H1 (cell line): ENCODE results near the gene THBD. TPM values are rescaled to one million over a fixed set of nuclear protein-coding genes. Genes with fewer than 3 reads are reported as not detected.

ENCODE experiments used
- CTCF ChIA-PET: fragments of 300-600 bp; sonication (Branson Sonifier 250); formaldehyde crosslinking; loops from one replicate; lab custom pipeline; 2021; ENCODE audit not compliant: partially characterized antibody; lab: Charles Lee
- POLR2A ChIA-PET: fragments of 300-600 bp; sonication (Branson Sonifier 250); formaldehyde crosslinking; loops from one replicate; lab custom pipeline; 2021; ENCODE audit warnings: inconsistent platforms; ENCODE audit not compliant: partially characterized antibody; lab: Charles Lee
- DNase-seq, 2 experiments: peaks; one replicate each; pipeline versions ENCODE4 v3.0.0 to v3.0.0-alpha.2; 2010 to 2022; ENCODE audit warnings: low spot score in 2 of 2, low read depth in 1 of 2, mixed read lengths in 1 of 2
- FAIRE-seq: peaks from 2 replicates; lab custom pipeline; 2011; peaks lifted over from hg19 to GRCh38; lab: Jason Lieb, UNC
- H2AFZ ChIP-seq: 2 replicates; pipeline ENCODE4 v1.8.1; 2012; ENCODE audit warnings: low read length, inconsistent platforms
- H2AK5ac ChIP-seq: 2 replicates; pipeline ENCODE4 v1.6.1; 2013; ENCODE audit warnings: low read depth, low read length
- H2BK120ac ChIP-seq: replicated peaks from 2 replicates; pipeline ENCODE3; 2013; ENCODE audit warnings: low read depth, low read length, inconsistent platforms
- H2BK12ac ChIP-seq: 2 replicates; pipeline ENCODE4 v1.6.1; 2013; ENCODE audit warnings: low read depth, low read length
- H2BK15ac ChIP-seq: 2 replicates; pipeline ENCODE4 v1.6.1; 2013; ENCODE audit warnings: low read length
- H2BK20ac ChIP-seq: 2 replicates; pipeline ENCODE4 v1.6.1; 2013; ENCODE audit warnings: low read length
- H2BK5ac ChIP-seq: 2 replicates; pipeline ENCODE4 v1.6.1; 2013; ENCODE audit warnings: low read depth, low read length
- H3K14ac ChIP-seq: 2 replicates; pipeline ENCODE4 v1.6.1; 2013; ENCODE audit warnings: inconsistent platforms; ENCODE audit not compliant: insufficient read length
- H3K18ac ChIP-seq: 2 replicates; pipeline ENCODE4 v1.6.1; 2013; ENCODE audit warnings: low read length; ENCODE audit errors: extremely low read depth
- H3K23ac ChIP-seq: 2 replicates; pipeline ENCODE4 v1.6.1; 2013; ENCODE audit warnings: inconsistent platforms; ENCODE audit not compliant: insufficient read length
- H3K23me2 ChIP-seq: 2 replicates; pipeline ENCODE4 v1.6.1; 2013; ENCODE audit warnings: low read depth, low read length
- H3K27ac ChIP-seq: 2 replicates; pipeline ENCODE4 v1.6.1; 2011; ENCODE audit warnings: low read depth, low read length, inconsistent platforms
- H3K27me3 ChIP-seq, 4 experiments: replicated peaks in 1 of 4; 1 replicate in 1 of 4; 2 replicates in 3 of 4; pipeline versions ENCODE4 v1.6.1 to v1.8.1; 2011 to 2013; ENCODE audit warnings: low read length in 3 of 4, mild to moderate bottlenecking in 3 of 4, inconsistent platforms in 2 of 4, mixed read lengths in 2 of 4, moderate library complexity in 1 of 4; ENCODE audit not compliant: control insufficient read depth in 3 of 4, insufficient read depth in 3 of 4; ENCODE audit errors: extremely low read depth in 1 of 4
- H3K36me3 ChIP-seq, 4 experiments: 2 replicates each; pipeline versions ENCODE4 v1.6.1 to v1.8.1; 2011 to 2013; ENCODE audit warnings: mild to moderate bottlenecking in 4 of 4, low read length in 3 of 4, moderate library complexity in 2 of 4, control low read depth in 1 of 4, inconsistent platforms in 1 of 4; ENCODE audit not compliant: insufficient read depth in 4 of 4, control insufficient read depth in 2 of 4
- H3K4ac ChIP-seq: replicated peaks from 2 replicates; pipeline ENCODE3; 2013; ENCODE audit warnings: low read length, low read depth, mixed read lengths, inconsistent platforms; ENCODE audit not compliant: insufficient read length
- H3K4me1 ChIP-seq, 4 experiments: replicated peaks in 1 of 4; 1 replicate in 1 of 4; 2 replicates in 3 of 4; pipeline versions ENCODE4 v1.6.1 to v1.8.1; 2011 to 2013; ENCODE audit warnings: low read length in 3 of 4, inconsistent platforms in 2 of 4, mixed read lengths in 1 of 4; ENCODE audit not compliant: insufficient read depth in 4 of 4, control insufficient read depth in 3 of 4
- H3K4me2 ChIP-seq, 2 experiments: 2 replicates each; pipeline versions ENCODE4 v1.6.1 to v1.8.1; 2011 to 2013; ENCODE audit warnings: low read depth in 2 of 2, low read length in 2 of 2, control low read depth in 1 of 2, inconsistent platforms in 1 of 2, mild to moderate bottlenecking in 1 of 2; ENCODE audit not compliant: insufficient read depth in 1 of 2
- H3K4me3 ChIP-seq, 4 experiments: fragments of 200-600, 300-600 bp in 1 of 4; sonication (generic), shearing (Covaris generic), sonication (Bioruptor Twin) in 1 of 4; 2 replicates each; pipeline versions ENCODE4 v1.5.1 to v1.8.1; 2011 to 2016; ENCODE audit warnings: low read length in 4 of 4, low read depth in 3 of 4, control low read depth in 2 of 4, inconsistent platforms in 2 of 4, mild to moderate bottlenecking in 2 of 4, mixed read lengths in 1 of 4, moderate library complexity in 1 of 4; ENCODE audit not compliant: insufficient read depth in 2 of 4; ENCODE audit errors: extremely low read depth in 1 of 4
- H3K56ac ChIP-seq: replicated peaks from 2 replicates; pipeline ENCODE3; 2013; ENCODE audit warnings: low read depth, mild to moderate bottlenecking, mixed read lengths, low read length, inconsistent platforms; ENCODE audit not compliant: insufficient read length
- H3K79me1 ChIP-seq: 2 replicates; pipeline ENCODE4 v1.6.1; 2013; ENCODE audit warnings: low read depth, low read length, control low read depth
- H3K79me2 ChIP-seq, 2 experiments: 2 replicates each; pipeline versions ENCODE4 v1.6.1 to v1.8.1; 2012 to 2013; ENCODE audit warnings: low read length in 2 of 2, mild to moderate bottlenecking in 2 of 2, inconsistent platforms in 1 of 2; ENCODE audit not compliant: insufficient read depth in 2 of 2, control insufficient read depth in 1 of 2
- H3K9ac ChIP-seq, 4 experiments: replicated peaks in 1 of 4; 1 replicate in 1 of 4; 2 replicates in 3 of 4; pipeline versions ENCODE4 v1.6.1 to v1.8.1; 2011 to 2013; ENCODE audit warnings: low read depth in 3 of 4, low read length in 3 of 4, control low read depth in 2 of 4, mild to moderate bottlenecking in 2 of 4, moderate library complexity in 2 of 4, inconsistent platforms in 1 of 4; ENCODE audit errors: extremely low read depth in 1 of 4
- H3K9me3 ChIP-seq, 2 experiments: 2 replicates each; pipeline versions ENCODE4 v1.6.1 to v1.8.1; 2012 to 2013; ENCODE audit warnings: mild to moderate bottlenecking in 2 of 2, moderate library complexity in 2 of 2, control low read depth in 1 of 2, inconsistent platforms in 1 of 2, low read depth in 1 of 2, low read length in 1 of 2, mixed read lengths in 1 of 2; ENCODE audit not compliant: insufficient read depth in 2 of 2
- H4K20me1 ChIP-seq, 2 experiments: replicated peaks in 1 of 2; 2 replicates each; pipeline versions ENCODE3 to v1.8.1; 2011 to 2013; ENCODE audit warnings: inconsistent platforms in 2 of 2, low read length in 2 of 2, mild to moderate bottlenecking in 1 of 2; ENCODE audit not compliant: insufficient read depth in 2 of 2, control insufficient read depth in 1 of 2
- H4K5ac ChIP-seq: 2 replicates; pipeline ENCODE4 v1.6.1; 2013; ENCODE audit warnings: low read length, low read depth, mixed read lengths, inconsistent platforms; ENCODE audit not compliant: insufficient read length
- H4K8ac ChIP-seq: 2 replicates; pipeline ENCODE4 v1.8.0; 2013; ENCODE audit warnings: mild to moderate bottlenecking, moderate library complexity, low read length, inconsistent platforms; ENCODE audit not compliant: insufficient read depth; ENCODE audit errors: extremely low read depth
- H4K91ac ChIP-seq: replicated peaks from 2 replicates; pipeline ENCODE3; 2013; ENCODE audit warnings: low read length, mixed read lengths, inconsistent platforms; ENCODE audit not compliant: insufficient read length
- ATF2 ChIP-seq: IDR thresholded peaks from 2 replicates; pipeline ENCODE4 v1.6.1; 2012; ENCODE audit warnings: low read length, inconsistent platforms
- BACH1 ChIP-seq: IDR thresholded peaks from 2 replicates; pipeline ENCODE4 v1.6.1; 2012; ENCODE audit warnings: low read length, improper control_type of control experiment
- CEBPB ChIP-seq: IDR thresholded peaks from 2 replicates; pipeline ENCODE4 v1.6.1; 2012; ENCODE audit warnings: low read depth, low read length
- CTCF ChIP-seq, 3 experiments: IDR thresholded peaks; 1 replicate in 2 of 3; 2 replicates in 1 of 3; pipeline versions ENCODE4 v1.5.1 to v1.6.1; 2011; ENCODE audit warnings: low read length in 3 of 3, mild to moderate bottlenecking in 3 of 3, inconsistent platforms in 2 of 3, low read depth in 1 of 3, moderate library complexity in 1 of 3; ENCODE audit not compliant: insufficient read depth in 1 of 3; ENCODE audit errors: control extremely low read depth in 1 of 3
- MAFK ChIP-seq: IDR thresholded peaks from 2 replicates; pipeline ENCODE4 v1.6.1; 2012; ENCODE audit warnings: low read depth, mild to moderate bottlenecking, improper control_type of control experiment, low read length
- POLR2AphosphoS5 ChIP-seq: IDR thresholded peaks from 2 replicates; pipeline ENCODE4 v1.6.1; 2011; ENCODE audit warnings: low read depth, low read length
- POU5F1 ChIP-seq: IDR thresholded peaks from 2 replicates; pipeline ENCODE4 v1.6.1; 2011; ENCODE audit warnings: low read depth, mild to moderate bottlenecking, low read length, moderate library complexity
- SP4 ChIP-seq: IDR thresholded peaks from 2 replicates; pipeline ENCODE4 v1.6.1; 2012; ENCODE audit warnings: low read length, inconsistent platforms
- TCF12 ChIP-seq: IDR thresholded peaks from 2 replicates; pipeline ENCODE4 v1.6.1; 2011; ENCODE audit warnings: low read depth, mild to moderate bottlenecking, low read length
- ZNF274 ChIP-seq: IDR thresholded peaks from 2 replicates; pipeline ENCODE4 v1.7.0; 2012; ENCODE audit warnings: low read length, borderline replicate concordance; ENCODE audit errors: extremely low read depth
- WGBS, 2 experiments: shearing (Covaris generic) in 1 of 2; methylation state at CpG; one replicate each; pipeline versions ENCODE4 v1.1.6 to v1.1.7; 2013 to 2015; ENCODE audit warnings: low lambda C conversion rate in 2 of 2, mixed read lengths in 2 of 2, inconsistent platforms in 1 of 2, low coverage in 1 of 2, missing lambda C conversion rate in 1 of 2; ENCODE audit not compliant: insufficient replicate concordance in 2 of 2, insufficient coverage in 1 of 2, insufficient read length in 1 of 2; ENCODE audit errors: extremely low coverage in 1 of 2, missing lambda C conversion rate in 1 of 2; 5-methylcytosine and 5-hydroxymethylcytosine counted together
- polyA plus RNA-seq, 7 experiments: library from polyadenylated mRNA; depleted of rRNA in 3 of 7; stranded (reverse) in 5 of 7; unstranded in 2 of 7; fragments of >200 nt in 5 of 7; fragments of 200-250 nt in 2 of 7; gene quantifications; 1 replicate in 5 of 7; 2 replicates in 1 of 7; 4 replicates in 1 of 7; pipeline versions ENCODE4 v1.2.1 to v1.2.3, GENCODE V29; 2011 to 2013; ENCODE audit warnings: missing spikeins in 2 of 7, mixed read lengths in 2 of 7
- total RNA-seq: library from RNA; stranded (reverse); fragmentation: NEBNext Ultra II Directional; extraction: Animal tissue kit (Norgen Biotek cat#: 25700); gene quantifications from 2 replicates; pipeline ENCODE4 v1.2.1, GENCODE V29; 2021

Gene THBD
- total and polyA plus RNA-seq, 2 of the 8 experiments (the other 6 are each of a cell fraction or from before 2014, with no cell fraction given) = 0.21 to 0.43 TPM

- no peak overlapping the region for H2AK5ac ChIP-seq
- H4K20me1 ChIP-seq = no peaks in the 10 kb centered on the region
- FAIRE-seq = no peak
- no peak overlapping the region for H4K5ac ChIP-seq
- no peak overlapping the region for H2BK5ac ChIP-seq
- H3K27me3 ChIP-seq = no peaks in the 10 kb centered on the region
- no peaks in the 10 kb centered on the region for H3K79me1 ChIP-seq
- ChIA-PET POLR2A (no interaction called here), CTCF (interaction anchor here (1.2 kb wide), 1 partner anchor 20 kb away, joined by 3 read pairs; no protein-coding TSS in a partner anchor)
- no peak overlapping the region for H2BK120ac ChIP-seq
- no peak overlapping the region for H4K91ac ChIP-seq
- no peaks in the 10 kb centered on the region for H3K23me2 ChIP-seq
- H3K9ac ChIP-seq = no peak overlapping the region
- H3K36me3 ChIP-seq = no peaks in the 10 kb centered on the region
- no peak overlapping the region for H3K4me2 ChIP-seq
- no peak overlapping the region for H3K23ac ChIP-seq
- no peak overlapping the region for H3K56ac ChIP-seq
- no peak overlapping the region for H4K8ac ChIP-seq
- no peak overlapping the region for H3K4me3 ChIP-seq
- no peak overlapping the region for H2BK15ac ChIP-seq
- H2BK20ac ChIP-seq = no peak overlapping the region
- no peak overlapping the region for H3K27ac ChIP-seq
- no peaks in the 10 kb centered on the region for H3K4me1 ChIP-seq
- no peaks in the 10 kb centered on the region for H3K9me3 ChIP-seq
- no peak overlapping the region for H2AFZ ChIP-seq
- H3K18ac ChIP-seq = no peak overlapping the region
- DNase-seq = no peak
- H3K14ac ChIP-seq = no peak overlapping the region
- WGBS, 2 experiments = 88% methylated on average over 6 of the region's 6 CpGs; no CpG with 5 or more reads in 1 of the 2 experiments
- no peaks in the 10 kb centered on the region for H3K79me2 ChIP-seq
- no peak overlapping the region for H2BK12ac ChIP-seq
- no peak overlapping the region for H3K4ac ChIP-seq
- TF ChIP-seq MAFK (no peak), SP4 (no peak), CEBPB (no peak), ZNF274 (no peak), ATF2 (no peak), POLR2AphosphoS5 (no peak), BACH1 (no peak), POU5F1 (no peak), CTCF (IDR thresholded peaks at IDR 0.05; ENCODE audit: control extremely low read depth in 1 of 3, insufficient read depth in 1 of 3, low read depth in 1 of 3, low read length in 3 of 3) (no peak), TCF12 (no peak)
Observed at GRCh38 chr20:23002276-23002675, 47.2 kb downstream of the THBD start.
